Right lobe of liver (tissue), 6 donors: ENCODE data around the gene GNPTAB. TPM values are rescaled to one million over a fixed set of nuclear protein-coding genes. Genes with fewer than 3 reads are reported as not detected.

Experiments used
- ATAC-seq, 4 donors: fragments of 200-7000 bp; cut with Tn5 transposase; one replicate each; pipeline ENCODE4 v1.9.1; 2020; ENCODE audit warnings: mild to moderate bottlenecking in 4 of 4, moderate library complexity in 4 of 4
- DNase-seq, 3 donors: peaks; one replicate each; pipeline ENCODE4 v3.0.0-alpha.2; 2020
- H3K27ac ChIP-seq, 3 donors: fragments of 200-600 bp; one replicate each; pipeline ENCODE4 v1.8.0; 2022
- H3K27me3 ChIP-seq, 2 donors: fragments of 200-600 bp; one replicate each; pipeline ENCODE4 v1.8.0; 2022
- H3K36me3 ChIP-seq, 4 donors: fragments of 200-600 bp; sonication (generic) in 1 of 4; one replicate each; pipeline versions ENCODE4 v1.5.1 to v1.8.0; 2017 to 2022; ENCODE audit warnings: control low read depth in 1 of 4
- H3K4me1 ChIP-seq, 4 donors: fragments of 200-600 bp; sonication (generic) in 1 of 4; one replicate each; pipeline versions ENCODE4 v1.5.1 to v1.8.0; 2017 to 2022; ENCODE audit warnings: control low read depth in 1 of 4
- H3K4me3 ChIP-seq, 3 donors: fragments of 200-600 bp; one replicate each; pipeline ENCODE4 v1.8.0; 2022
- H3K9me3 ChIP-seq, 4 donors: fragments of 200-600 bp; sonication (generic) in 1 of 4; one replicate each; pipeline versions ENCODE4 v1.5.1 to v1.8.0; 2017 to 2022; ENCODE audit warnings: control low read depth in 1 of 4
- POLR2A ChIP-seq: fragments of 450-650 bp; IDR thresholded peaks from one replicate; pipeline ENCODE4 v1.6.1; 2017; ENCODE audit warnings: antibody characterized with exemption, mild to moderate bottlenecking
- WGBS: methylation state at CpG from one replicate; pipeline ENCODE4 v1.1.6; 2018; ENCODE audit warnings: low coverage, low lambda C conversion rate; ENCODE audit not compliant: insufficient coverage; ENCODE audit errors: missing lambda C conversion rate; 5-methylcytosine and 5-hydroxymethylcytosine counted together
- intact Hi-C, 2 donors: fragments of 100-400 bp; cut with DNase I; formaldehyde crosslinking; loops; one replicate each; pipeline versions ENCODE4 v1.11.2 to v1.14.1; 2022
- total RNA-seq, 6 experiments: library from RNA; depleted of rRNA in 2 of 6; stranded (reverse); fragments of >200 nt in 2 of 6; fragmentation: NEBNext Ultra II Directional in 3 of 6; extraction: Animal tissue kit (Norgen Biotek cat#: 25700) in 3 of 6; gene quantifications; one replicate each; pipeline versions ENCODE4 v1.1.0 to v1.2.4, GENCODE V29; 2016 to 2023
- TF ChIP-seq, protein P1 (sequence below), 4 donors: fragments of 200-600 bp in 3 of 4; fragments of 450-650 bp in 1 of 4; IDR thresholded peaks; one replicate each; pipeline versions ENCODE4 v1.5.1 to v1.8.0; 2016 to 2022; ENCODE audit warnings: antibody characterized with exemption in 4 of 4, mild to moderate bottlenecking in 2 of 4
- donor health status: DM: no; HTN: yes; CAD: no.
- donor health status: DM: no; HTN: no; CAD: no.
- donor health status: DM: no; HTN: no; CAD: no.
- donor health status: DM: no; HTN: yes; CAD: no.
- donor health status: DM: no; HTN: yes; CAD: no.

Gene GNPTAB
- total RNA-seq, 6 experiments from 2014 or later = 8.8 to 17.4 (median 14.1) TPM

DNA sequence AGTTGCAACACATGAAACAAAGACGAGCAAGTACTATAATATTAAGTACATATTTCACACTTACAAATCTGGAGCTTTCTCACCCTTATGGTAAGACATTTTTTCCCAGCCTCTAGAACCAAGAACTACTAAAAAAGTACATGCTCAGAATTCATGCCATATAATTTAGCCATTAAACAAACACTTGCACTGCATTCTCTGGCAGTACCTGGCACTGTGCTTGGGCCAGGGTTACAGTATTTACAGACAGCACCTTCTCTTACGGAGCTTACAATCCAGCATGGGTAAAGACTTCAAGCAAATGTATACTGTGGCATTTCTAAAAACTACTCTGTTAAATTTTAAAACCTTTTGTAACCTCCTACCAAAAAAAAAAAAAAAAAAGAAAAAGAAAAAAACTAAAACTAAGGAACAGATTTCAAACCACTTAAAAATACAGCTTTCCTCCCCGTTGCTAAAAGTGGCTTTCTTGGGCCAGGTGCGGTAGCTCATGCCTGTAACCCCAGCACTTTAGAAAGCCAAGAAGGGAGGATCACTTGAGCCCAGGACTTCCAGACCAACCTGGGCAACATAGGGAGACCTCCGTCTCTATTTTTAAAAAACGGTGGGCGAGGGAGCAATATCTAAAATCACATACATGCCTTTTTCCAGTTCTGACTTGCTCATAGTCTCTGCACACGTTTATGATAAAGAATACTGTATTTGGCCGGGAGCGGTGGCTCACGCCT is 956 bp downstream of the GNPTAB start:
- H3K9me3 ChIP-seq = no peaks in the 10 kb centered on the region
- H3K27me3 ChIP-seq = no peaks in the 10 kb centered on the region
- peaks cover 0 to 5% (median 0%) of the 10 kb centered on the region in 4 donors for H3K4me1 ChIP-seq
- DNase-seq = no peak
- intact Hi-C loops = loop anchor here (10.0 kb wide), 2 partner anchors 55 to 415 kb away; no protein-coding TSS in a partner anchor
- H3K27ac ChIP-seq = peak overlapping the region in 2 of 3 donors; percentile 71 to 73
- peak overlapping the region; percentile 75 to 81 (median 77) for H3K4me3 ChIP-seq
- 4% methylated on average over 11 of the region's 11 CpGs for WGBS
- ATAC-seq = peak in 2 of 4 donors; percentile 11 to 24
- H3K36me3 ChIP-seq = no peaks in the 10 kb centered on the region
- TF ChIP-seq, protein P1, sequence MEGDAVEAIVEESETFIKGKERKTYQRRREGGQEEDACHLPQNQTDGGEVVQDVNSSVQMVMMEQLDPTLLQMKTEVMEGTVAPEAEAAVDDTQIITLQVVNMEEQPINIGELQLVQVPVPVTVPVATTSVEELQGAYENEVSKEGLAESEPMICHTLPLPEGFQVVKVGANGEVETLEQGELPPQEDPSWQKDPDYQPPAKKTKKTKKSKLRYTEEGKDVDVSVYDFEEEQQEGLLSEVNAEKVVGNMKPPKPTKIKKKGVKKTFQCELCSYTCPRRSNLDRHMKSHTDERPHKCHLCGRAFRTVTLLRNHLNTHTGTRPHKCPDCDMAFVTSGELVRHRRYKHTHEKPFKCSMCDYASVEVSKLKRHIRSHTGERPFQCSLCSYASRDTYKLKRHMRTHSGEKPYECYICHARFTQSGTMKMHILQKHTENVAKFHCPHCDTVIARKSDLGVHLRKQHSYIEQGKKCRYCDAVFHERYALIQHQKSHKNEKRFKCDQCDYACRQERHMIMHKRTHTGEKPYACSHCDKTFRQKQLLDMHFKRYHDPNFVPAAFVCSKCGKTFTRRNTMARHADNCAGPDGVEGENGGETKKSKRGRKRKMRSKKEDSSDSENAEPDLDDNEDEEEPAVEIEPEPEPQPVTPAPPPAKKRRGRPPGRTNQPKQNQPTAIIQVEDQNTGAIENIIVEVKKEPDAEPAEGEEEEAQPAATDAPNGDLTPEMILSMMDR (IDR thresholded peaks at IDR 0.05) = no peak
- TF ChIP-seq POLR2A = no peak

DNA sequence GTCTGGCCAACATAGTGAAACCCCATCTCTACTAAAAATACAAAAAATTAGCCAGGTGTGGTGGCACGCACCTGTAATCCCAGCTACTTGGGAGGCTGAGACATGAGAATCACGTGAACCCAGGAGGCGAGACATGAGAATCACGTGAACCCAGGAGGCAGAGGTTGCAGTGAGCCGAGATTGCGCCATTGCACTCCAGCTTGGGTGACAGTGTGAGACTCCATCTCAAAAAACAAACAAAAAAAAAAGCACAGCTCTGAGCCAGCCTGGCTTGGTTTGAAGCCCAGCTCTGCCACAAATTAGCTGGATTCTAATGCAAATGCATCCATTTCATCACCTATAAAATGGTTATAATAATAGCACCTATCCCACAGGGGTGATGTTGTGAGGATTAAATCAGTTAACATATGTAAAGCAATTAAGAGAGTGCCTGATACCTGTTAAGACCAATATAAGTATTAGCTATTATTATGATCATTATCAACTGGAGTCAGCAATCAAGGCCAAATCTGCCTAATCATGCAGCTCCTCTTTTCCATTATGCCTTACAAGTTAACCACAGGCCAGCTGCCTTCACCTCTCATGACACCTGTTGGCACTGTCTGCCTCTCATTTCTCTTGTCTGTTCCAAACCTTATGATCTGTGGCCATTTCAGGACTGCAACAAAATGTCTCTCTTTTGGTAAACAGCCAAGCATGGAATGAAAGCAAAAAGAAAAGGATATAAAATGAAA is 2.1 kb downstream of the GNPTAB start:
- H3K4me1 ChIP-seq = peaks cover 0 to 5% (median 0%) of the 10 kb centered on the region in 4 donors
- peak in 2 of 4 donors; percentile 4 to 26 for ATAC-seq
- 24% methylated on average over 5 of the region's 6 CpGs for WGBS

DNA sequence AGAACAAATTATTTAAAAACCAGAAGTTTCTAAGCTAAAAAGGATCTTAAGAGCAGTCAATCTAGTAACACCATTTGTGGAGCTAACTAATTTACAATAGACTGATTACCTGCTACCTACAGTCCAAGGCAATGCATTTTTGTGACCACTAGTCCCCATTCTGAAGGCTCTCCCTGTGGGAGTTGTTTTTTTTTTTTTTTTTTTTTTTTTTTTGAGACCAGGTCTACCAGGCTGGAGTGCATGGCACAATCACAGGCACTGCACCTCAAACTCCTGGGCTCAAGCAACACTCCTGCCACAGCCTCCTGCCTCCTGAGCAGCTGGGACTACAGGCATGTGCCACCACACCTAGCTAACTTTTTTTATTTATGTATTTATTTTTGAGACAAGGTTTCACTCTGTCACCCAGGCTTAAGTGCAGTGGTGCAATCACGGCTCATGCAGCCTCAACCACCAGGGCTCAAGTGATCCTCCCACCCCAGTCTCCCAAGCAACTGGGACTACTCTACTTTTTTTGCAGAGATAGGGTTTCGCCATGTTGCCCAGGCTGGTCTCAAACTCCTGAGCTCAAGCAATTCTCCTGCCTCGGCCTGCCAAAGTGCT is 3.9 kb downstream of the GNPTAB start:
- TF ChIP-seq, protein P1 (IDR thresholded peaks at IDR 0.05) = no peak
- TF ChIP-seq POLR2A = no peak
- H3K4me3 ChIP-seq = no peak overlapping the region
- H3K27me3 ChIP-seq = no peaks in the 10 kb centered on the region
- ATAC-seq = no peak
- H3K9me3 ChIP-seq = no peaks in the 10 kb centered on the region
- WGBS = 100% methylated on average over 2 of the region's 3 CpGs
- H3K4me1 ChIP-seq = peaks cover 0 to 5% (median 0%) of the 10 kb centered on the region in 4 donors
- H3K27ac ChIP-seq = no peak overlapping the region
- no peak for DNase-seq
- no peaks in the 10 kb centered on the region for H3K36me3 ChIP-seq
- intact Hi-C loops = no loop called here

More for the DNA sequence above, 2.1 kb downstream of the GNPTAB start:
- DNase-seq = peak in 1 of 3 donors; percentile 29
- no peak for TF ChIP-seq POLR2A
- TF ChIP-seq, protein P1 (IDR thresholded peaks at IDR 0.05) = no peak
- Histone ChIP-seq H3K4me3 (no peak overlapping the region), H3K9me3 (no peaks in the 10 kb centered on the region), H3K27ac (no peak overlapping the region), H3K27me3 (no peaks in the 10 kb centered on the region), H3K36me3 (no peaks in the 10 kb centered on the region)
- intact Hi-C loops = no loop called here

DNA sequence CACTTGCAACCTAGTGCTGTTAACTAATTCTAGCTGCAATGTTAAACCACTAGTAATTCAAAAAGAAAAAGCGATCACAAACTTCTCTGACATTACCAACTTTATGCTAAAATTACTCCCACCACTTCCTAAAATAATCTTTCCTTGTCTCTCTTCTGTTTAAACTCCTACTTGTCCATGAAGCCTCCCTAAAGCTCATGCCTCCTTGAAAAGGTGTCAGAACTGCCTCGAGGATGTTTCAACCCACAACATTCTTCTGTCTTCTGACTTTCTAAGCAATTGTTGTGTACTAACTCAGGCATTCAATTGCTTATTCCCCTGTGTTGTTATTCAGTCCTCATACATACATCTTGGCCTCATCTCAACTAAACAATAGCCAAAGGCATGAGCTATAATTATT is 5.9 kb downstream of the GNPTAB start:
- H3K4me1 ChIP-seq = no peaks in the 10 kb centered on the region
- H3K36me3 ChIP-seq = no peaks in the 10 kb centered on the region
- TF ChIP-seq, protein P1 (IDR thresholded peaks at IDR 0.05) = no peak
- no peak for TF ChIP-seq POLR2A
- ATAC-seq (no peak), DNase-seq (no peak)
- no peak overlapping the region for H3K27ac ChIP-seq
- no peaks in the 10 kb centered on the region for H3K27me3 ChIP-seq
- no peak overlapping the region for H3K4me3 ChIP-seq
- intact Hi-C loops = no loop called here
- no peaks in the 10 kb centered on the region for H3K9me3 ChIP-seq
- 49% methylated on average over 2 of the region's 2 CpGs for WGBS
